GM18517 (cell line): ENCODE results near the gene RIMBP2.
"Not testable (repeated sequence)": the region's sequence is repeated elsewhere in the genome, so short reads cannot be mapped to it uniquely, and the experiment has no call there.

ENCODE experiments used
- ATAC-seq: cut with Tn5 transposase; IDR thresholded peaks from one replicate; pipeline ENCODE4 v1.9.1; 2021; ENCODE audit warnings: mild to moderate bottlenecking, moderate library complexity; ENCODE audit not compliant: unreplicated experiment

The RIMBP2 gene

DNA sequence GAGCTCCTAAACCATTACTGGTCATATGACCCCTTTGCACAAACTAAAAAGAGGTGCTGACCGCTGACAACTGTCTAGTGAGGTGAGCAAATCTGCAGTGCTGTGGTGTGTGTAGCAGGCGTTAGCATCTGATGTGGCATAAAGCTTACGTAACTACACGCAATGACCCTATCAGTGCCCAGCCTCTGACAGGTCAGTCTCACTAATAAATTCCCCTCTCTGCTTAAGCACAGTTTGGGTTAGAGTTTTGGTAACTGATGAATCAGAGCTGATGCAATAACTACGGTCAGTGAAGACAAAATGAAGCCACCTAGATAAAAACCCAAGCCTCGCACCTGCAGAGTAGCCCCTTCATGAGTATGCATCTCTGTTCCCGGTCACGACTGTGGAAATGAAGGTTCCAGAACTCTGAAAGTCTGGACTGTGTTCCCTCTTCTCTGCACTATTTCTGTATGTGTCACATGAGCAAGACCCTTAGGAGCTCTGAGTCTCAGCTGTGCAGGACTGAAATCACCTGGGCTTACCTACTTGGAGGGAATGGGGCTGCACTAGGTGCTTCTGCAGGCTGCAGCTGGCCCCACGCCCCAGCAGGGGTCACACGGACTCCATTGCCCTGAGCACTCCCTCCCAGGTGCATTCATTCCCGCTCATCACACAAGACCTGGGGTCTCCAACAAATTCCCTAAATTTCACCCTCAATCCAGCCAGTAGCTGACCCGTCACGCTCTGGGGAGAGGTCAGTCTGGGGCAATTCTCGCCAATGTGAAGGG is 54.4 kb downstream of the RIMBP2 start:
- no peak for ATAC-seq

DNA sequence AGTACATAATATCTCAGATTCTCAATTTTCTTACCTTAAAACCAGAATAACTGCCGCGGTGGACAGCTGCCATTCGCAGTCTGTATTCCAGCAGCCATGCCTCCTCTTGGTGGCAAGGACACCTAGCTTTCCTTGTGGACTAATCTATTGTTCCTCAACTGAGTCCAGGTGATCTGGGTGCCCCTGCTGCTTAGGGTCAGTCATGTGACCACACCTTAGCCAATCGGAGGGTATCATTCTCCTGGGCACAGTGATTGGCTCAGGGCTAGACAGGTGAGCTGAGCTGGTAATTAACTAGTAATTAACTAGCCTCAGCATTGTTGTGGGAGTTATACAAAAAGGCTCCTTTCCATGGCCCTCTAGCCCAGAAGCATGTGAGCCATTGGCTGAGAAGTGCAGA is 55.0 kb downstream of the RIMBP2 start:
- no peak for ATAC-seq

DNA sequence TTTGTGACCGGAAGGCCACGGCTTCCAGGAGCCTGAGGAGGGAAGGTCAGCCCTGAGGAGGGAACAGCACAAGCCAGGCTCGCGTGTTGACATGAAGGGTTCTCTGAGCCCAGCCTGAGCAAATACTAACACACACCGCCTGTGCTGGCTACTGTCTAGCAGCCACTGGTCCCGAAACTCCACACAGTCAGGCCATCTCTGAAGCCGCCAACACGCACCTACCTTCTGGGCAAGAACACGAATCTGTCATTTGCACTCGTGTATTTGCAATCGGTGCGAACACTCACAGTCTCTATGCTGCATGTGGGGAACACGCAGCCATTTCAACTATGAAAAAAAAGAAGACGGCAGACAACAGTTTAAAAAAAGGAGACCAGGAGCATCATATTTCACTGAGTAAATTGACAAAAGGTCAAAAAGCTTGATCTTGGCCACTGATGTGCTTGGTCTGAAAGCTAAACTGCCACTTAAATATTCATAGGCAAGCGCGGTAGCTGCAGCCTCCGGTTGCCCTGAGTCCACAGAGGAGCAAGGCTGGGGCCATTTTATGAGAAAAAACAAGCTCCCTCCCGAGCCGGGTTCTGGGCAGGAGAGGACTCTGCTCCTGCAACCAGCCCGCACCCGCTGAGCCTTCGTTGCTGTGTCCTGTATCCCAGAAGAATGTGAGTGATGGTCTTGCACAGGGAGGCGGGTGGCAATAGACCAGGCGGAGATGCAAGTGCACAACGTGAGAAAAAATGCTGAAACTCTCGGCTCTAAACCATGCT is 57.8 kb downstream of the RIMBP2 start:
- no peak for ATAC-seq

DNA sequence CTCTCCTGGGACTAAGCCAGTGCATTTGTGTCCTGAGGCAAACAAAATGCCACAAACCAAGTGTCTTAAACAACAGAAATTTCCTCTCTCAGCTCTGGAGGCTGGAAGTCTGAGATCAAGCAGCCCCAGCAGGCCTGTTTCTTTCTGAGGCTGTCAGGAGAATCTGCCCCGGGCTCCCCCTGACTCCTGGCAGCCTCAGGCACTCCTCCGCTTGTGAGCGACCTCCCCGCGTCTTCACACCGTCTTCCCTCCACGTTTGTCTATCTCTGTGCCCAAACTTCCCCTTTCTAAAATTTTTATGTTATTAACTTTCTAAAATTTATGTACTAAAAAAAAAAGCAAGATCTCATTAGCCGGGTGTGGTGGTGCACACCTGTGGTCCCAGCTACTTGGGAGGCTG is 59.7 kb downstream of the RIMBP2 start:
- ATAC-seq, result no peak

DNA sequence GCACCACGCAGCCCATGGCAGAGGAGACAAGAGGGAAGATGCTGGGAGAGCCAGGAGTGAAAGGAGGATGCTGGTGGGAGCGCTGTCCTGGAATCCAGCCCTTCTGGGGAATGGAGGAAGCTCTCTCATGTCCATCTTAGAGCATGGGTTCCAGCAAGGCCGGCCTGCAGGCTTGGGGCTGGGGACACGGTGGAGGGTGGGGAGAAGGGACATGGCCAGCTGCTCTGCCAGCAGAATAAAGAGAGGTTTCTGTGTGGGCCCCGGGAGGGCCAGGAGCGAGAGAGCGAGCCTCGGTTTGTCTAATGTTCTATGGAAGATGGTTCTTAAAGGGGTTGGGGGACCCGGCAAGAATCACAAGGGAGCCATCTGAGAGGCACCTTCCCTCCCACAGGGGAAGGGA is 60.2 kb downstream of the RIMBP2 start:
- ATAC-seq, result no peak

DNA sequence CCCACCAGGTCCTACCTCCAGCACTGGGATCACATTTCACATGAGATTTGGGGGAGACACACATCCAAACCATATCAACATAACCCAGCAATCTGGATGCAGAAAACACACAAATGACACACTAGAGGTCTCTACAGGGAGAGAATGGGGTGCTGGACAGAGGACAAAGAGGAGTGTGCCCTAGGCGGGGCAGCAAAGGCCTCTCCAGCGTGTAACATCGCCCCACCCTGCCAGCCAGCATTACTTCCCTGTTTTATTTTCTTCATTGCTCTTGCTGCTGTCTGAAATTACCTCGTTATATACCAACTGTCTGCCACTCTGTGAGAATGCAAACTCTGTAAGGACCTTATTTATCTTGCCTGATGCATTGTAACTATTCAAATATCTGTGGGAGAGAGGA is 61.1 kb downstream of the RIMBP2 start:
- no peak for ATAC-seq

DNA sequence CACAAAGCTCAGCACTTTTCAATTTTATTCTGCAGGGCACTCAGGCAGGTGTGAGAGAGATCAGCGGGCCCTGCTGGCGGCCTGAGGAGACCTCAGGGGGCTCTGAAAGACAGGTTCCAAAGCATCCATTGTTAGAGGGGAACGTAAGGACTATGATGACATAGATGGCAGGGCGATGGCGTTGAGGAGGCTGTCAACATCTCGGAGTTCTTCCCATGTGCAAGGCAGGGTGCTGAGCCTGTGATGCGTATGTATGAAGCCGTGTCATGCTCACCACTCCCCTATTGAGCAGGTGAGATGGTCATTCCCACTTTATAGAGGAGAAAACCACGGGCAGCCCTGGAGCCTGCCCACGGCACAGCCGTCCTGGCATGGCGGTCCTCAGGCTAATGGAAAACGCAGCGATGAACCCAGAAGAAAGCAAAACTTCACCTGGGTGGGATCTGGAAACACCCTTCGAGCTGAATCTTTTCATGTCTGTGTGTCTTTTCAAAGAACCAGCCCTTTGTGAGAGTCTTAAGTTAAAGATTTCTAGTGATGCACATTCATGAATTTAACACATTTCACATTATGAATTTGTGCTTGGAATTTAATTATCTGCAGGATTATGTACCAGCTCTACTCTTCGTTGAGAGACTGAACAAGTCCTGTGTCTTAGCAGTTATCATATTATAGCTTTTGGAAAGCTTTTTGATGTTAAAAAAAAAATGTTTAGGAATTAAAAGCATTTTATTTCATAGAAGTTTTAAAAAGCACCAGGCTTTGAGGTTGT is 64.7 kb downstream of the RIMBP2 start:
- ATAC-seq, result no peak

DNA sequence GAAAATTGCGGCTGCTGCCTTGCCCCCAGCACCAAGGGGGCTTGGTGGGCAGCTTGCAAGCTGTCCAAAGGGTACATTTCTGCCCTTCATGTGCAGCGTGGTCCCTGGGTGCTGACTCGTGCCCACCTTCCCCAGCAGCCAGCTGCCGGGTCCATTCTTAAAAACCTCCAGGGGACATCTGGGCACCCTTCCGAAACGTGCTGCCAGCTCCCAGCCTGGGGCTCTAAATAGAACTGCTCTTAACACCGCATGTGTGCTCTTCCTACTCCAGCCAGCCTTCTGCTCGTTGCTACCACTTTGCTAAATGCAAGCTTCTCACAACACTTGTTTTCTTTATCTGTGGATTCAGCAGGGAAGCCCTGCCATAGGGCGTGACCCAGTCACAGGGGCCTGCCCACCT is 66.0 kb downstream of the RIMBP2 start:
- no peak for ATAC-seq

DNA sequence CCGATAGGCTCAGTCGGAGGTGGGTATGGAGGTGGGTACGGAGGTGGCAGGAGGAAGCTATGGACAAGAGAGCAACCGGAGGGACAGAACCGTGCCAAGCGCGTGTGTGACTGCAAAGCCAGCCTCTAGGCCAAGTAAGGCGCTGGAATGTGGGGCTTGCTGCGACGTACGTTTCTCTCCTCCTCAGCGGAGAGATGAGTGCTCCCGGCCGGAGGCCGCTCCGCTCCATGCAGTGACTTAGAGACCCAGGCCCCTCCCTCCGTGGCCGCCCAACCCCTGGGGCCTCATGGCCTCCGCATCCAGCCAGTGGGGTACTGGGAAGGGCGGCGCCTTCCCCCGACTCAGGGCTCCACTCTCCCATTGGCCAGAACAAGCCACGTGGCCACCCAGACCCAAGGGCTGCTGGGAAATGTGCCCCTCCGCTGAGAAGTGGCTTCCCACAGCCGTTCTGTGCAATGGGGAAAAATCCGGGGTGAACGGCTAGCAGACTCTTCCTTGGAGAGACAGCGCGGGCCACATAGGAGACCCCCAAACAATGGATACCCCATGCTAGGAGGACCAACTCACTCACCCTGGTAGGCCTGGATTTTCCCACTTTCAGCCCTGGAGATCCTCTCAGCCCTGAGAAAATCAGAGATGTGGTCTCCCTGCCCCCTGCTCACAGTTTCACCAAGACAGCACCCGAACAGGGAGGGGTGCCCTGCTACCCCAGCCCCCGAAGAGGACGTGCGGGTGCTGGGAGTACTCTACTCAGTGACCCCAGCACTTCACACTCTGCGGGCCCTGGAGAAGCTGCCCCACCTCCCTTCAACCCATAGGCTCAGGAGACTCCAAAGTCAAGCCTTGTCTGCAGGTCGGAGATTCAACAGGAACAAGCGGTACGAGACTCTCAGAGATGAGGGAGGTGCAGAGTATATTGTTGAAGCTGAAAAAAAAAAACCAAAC is 66.7 kb downstream of the RIMBP2 start:
- ATAC-seq, result no peak

DNA sequence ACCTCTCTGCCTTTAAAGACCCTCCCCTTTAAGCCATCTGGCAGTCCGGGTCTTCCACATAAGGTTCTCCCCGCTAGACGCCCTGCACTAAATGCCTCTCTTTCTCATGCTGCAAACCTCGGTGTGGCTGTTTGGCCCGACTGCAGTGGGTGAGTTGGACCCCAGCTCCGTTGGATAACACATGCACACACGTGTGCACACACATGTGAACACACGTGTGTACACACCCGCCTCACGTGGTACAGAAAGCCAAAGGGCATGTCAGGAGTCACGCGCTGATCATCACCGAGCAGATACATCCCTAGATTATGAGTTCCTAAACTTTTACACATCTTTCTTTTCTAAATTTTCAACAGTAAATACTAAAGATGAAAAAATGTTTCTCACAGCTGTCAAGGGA is 68.3 kb downstream of the RIMBP2 start:
- ATAC-seq, result no peak

DNA sequence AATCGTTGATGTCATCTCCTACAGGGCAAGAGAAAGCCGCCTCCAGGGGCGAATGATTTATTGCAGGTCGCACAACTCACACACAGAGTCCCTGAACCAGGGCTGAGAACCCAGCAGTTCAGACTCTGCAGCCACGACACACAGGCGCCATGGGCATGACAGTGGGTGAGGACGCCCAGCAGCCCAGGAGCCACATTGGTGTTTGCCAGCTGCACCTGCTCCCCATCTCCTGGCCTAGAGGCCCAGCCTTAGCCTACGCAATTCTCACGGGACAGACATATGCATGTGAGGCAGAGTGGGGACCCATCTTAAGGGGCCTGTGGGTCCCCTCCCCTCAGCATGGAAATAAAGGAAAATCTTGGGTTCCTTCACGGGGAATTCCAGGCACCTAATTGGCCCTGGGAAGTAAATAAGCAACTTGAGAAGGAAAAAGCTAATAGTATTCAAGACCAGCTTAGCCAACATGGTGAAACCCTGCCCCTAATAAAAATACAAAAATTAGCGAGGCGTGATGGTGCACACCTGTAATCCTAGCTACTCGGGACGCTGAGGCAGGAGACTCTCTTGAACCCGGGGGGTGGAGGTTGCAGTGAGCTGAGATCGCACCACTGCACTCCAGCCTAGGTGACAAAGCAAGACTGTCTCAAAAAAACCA is 69.3 kb downstream of the RIMBP2 start:
- no peak for ATAC-seq

DNA sequence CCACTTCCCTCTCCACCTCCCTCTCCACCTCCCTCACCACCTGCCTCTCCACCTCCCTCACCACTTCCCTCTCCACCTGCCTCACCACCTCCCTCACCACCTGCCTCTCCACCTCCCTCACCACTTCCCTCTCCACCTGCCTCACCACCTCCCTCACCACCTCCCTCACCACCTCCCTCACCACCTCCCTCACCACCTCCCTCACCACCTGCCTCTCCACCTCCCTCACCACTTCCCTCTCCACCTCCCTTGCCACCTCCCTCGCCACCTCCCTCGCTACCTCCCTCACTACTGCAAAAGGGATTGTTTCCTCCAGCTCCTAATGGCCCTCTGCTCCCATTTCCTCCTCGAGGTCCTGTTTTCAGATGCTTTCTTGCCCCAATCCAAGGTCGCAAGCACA is 69.9 kb downstream of the RIMBP2 start:
- ATAC-seq, result not testable (repeated sequence)

DNA sequence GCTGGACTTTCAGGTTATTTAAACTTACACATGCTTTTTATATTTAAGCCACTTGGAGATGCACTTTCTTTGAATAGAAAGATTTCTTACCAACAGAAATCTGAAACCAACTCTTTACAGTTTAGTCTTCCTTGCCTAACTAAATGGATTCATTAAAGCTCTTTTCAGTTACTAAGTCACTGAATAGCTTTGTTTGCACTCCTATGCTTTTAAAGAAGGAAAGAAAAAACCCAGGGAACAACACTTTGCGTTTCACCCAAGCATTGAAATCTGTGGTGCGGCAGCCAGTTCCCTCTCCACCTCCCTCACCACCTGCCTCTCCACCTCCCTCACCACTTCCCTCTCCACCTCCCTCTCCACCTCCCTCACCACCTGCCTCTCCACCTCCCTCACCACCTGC is 70.3 kb downstream of the RIMBP2 start:
- no peak for ATAC-seq

DNA sequence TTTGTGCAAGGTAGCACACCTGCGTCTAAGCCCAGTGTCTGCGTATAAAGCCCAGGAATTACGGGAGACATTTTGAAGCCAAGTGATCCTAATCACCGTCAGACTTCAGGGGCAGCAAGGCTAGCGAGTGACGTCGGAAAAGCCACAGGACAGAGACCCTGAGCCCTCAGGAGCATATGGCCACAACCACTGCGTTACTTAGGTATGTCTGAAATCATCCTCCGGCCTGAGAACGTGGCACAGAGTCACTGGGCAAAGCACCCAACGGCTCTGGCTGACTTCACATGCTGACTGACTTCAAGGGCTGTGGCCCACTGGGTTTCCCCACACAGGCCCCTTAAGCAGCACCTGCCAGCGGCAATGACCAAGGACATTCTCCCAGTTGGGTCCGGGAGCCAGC is 71.5 kb downstream of the RIMBP2 start:
- no peak for ATAC-seq

DNA sequence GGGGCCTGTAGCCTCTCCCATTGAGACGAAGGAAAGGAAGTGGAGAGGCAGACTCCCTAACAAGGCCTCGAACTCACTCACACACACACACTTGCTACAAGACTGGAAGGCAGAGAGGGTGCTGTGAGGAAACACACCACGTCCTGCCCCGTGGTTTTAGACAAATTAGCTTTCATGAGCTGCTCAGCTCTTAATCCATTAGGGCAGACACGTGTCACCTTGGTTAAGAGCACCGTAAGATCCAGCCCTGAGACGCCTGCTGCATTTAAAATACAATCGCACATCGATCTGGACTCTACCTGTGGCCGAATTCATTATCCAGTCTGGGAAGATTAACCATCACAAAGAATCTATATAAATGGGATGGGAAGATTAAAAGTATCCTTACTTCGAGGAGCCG is 72.0 kb downstream of the RIMBP2 start:
- no peak for ATAC-seq

DNA sequence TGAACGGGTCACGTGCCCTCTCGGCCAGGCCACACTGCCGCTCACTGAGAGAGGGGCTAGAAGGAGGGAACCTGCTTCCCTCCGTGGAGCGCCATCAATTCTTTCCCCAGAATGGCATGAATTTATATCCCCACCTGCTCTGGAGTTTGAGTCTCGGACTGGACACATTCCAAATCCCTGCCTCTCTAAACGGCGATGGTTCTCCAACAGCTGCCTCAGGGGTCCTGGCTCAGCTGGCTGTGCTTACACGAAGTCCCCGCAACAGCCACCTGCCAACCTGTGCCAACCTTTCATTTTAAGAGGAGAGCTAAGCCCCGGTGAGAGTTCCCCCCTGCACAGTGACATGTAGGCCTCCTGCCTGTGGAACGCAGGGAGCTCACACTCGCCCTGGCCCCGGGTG is 73.2 kb downstream of the RIMBP2 start:
- no peak for ATAC-seq

DNA sequence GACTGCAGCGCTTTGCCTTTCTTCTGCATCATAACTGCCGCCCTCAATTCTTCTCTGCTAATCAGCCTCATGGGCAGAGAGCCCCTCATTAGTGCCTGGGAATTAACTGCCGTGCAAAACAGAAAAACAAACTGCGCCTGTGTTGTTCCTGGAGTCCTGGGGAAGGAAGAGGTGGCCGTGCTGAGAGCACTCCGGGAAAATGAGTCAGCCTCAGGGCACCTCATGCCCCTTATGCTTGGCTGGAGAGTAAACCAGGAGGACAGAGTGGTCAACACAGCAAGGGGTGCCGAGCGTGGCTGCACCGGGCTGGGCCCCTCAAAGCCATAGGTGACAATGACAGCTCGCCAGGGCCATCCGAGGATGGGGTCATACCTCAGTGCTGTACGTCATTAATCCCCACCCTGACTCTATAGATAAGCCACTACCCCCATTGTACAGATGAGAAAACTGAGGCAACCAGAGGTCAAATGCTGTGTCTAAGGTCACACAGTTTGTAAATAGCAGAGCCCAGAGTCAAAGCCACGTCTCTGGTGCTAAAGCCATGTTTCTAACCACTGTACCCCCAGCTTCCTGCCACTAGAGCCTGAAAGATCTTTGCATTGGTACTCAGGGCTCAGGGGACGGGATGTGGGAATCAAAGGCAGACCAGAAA is 74.4 kb downstream of the RIMBP2 start:
- no peak for ATAC-seq

DNA sequence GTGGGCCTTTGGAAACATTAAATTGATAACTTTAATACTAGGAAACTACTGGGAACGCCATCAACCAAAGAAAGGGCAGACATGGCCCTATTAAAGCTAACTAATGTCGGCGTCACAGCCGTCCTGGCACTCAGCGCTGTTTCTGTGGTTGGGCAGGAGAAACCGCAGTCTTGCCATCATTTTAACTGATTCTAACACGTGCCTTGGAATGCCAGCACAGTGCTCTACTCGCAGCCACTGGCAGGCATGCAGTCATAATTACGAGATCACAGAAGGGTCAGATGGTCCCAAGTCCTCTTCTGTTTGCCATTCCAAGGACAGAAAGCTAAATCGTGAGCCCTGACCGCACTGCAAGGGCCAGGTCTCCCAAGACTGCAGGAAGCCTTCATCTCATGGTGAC is 75.2 kb downstream of the RIMBP2 start:
- no peak for ATAC-seq

DNA sequence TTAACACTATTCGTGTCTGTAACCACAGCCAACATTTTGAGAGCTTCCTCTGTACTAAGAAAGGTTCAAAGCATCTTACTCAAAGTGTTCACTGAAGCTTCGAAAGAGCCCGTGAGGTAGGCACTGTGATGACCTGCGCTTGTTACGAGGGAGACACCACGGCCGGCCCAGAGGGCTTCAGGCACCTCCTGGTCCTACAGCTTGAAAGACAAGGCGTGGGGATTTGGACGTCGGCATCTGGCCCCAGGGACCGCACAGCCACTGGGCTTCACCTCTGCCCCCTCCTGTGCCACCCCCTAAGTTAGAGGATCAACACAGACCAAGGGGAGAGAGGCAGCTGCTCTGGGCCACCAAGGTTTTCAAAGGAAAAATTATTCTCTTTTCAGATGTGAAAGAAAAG is 75.6 kb downstream of the RIMBP2 start:
- ATAC-seq, result no peak
